Esophagus muscularis mucosa (tissue), 4 donors: ENCODE data around the gene SGSM2. TPM values are rescaled to one million over a fixed set of nuclear protein-coding genes. Genes with fewer than 3 reads are reported as not detected.
"Not testable (repeated sequence)": the region's sequence is repeated elsewhere in the genome, so short reads cannot be mapped to it uniquely, and the experiment has no call there.

ENCODE experiments used
- DNase-seq: peaks from one replicate; pipeline ENCODE4 v3.0.0-alpha.2; 2017; ENCODE audit errors: extremely low spot score
- H3K27ac ChIP-seq, 4 donors: fragments of 200-600 bp; sonication (generic); replicated peaks in 1 of 4; 1 replicate in 3 of 4; 2 replicates in 1 of 4; pipeline ENCODE4 v1.5.1; 2016 to 2019; ENCODE audit warnings: mild to moderate bottlenecking in 1 of 4
- H3K27me3 ChIP-seq, 4 donors: fragments of 200-600 bp; sonication (generic); one replicate each; pipeline versions ENCODE4 v1.5.1 to v1.6.0; 2016 to 2019
- H3K36me3 ChIP-seq, 4 donors: fragments of 200-600 bp; sonication (generic); one replicate each; pipeline ENCODE4 v1.5.1; 2016 to 2019
- H3K4me1 ChIP-seq, 4 donors: fragments of 200-600 bp; sonication (generic); one replicate each; pipeline ENCODE4 v1.5.1; 2016 to 2019
- H3K4me3 ChIP-seq, 4 donors: fragments of 200-600 bp; sonication (generic); 1 replicate in 2 of 4; 2 replicates in 2 of 4; pipeline ENCODE4 v1.5.1; 2016 to 2019; ENCODE audit warnings: mild to moderate bottlenecking in 4 of 4, moderate library complexity in 1 of 4
- H3K9me3 ChIP-seq, 4 donors: fragments of 200-600 bp; sonication (generic); 1 replicate in 3 of 4; 2 replicates in 1 of 4; pipeline ENCODE4 v1.5.1; 2016 to 2019
- CTCF ChIP-seq, 3 experiments: fragments of 200-600 bp in 2 of 3; fragments of 450-650 bp in 1 of 3; sonication (generic) in 2 of 3; IDR thresholded peaks; one replicate each; pipeline ENCODE4 v1.5.1; 2017 to 2019; ENCODE audit warnings: antibody characterized with exemption in 3 of 3, mild to moderate bottlenecking in 2 of 3, moderate library complexity in 1 of 3
- EP300 ChIP-seq: sonication (generic); formaldehyde crosslinking; IDR thresholded peaks from one replicate; pipeline ENCODE4 v1.6.1; 2017; ENCODE audit warnings: antibody characterized with exemption
- POLR2A ChIP-seq: fragments of 450-650 bp; IDR thresholded peaks from one replicate; pipeline ENCODE4 v1.6.1; 2017; ENCODE audit warnings: antibody characterized with exemption, moderate library complexity, mild to moderate bottlenecking, low read depth
- POLR2AphosphoS5 ChIP-seq, 2 donors: sonication (generic); formaldehyde crosslinking; IDR thresholded peaks; one replicate each; pipeline ENCODE4 v1.6.1; 2017; ENCODE audit warnings: antibody characterized with exemption in 2 of 2
- WGBS: methylation state at CpG from one replicate; pipeline ENCODE4 v1.1.5; 2018; 5-methylcytosine and 5-hydroxymethylcytosine counted together
- intact Hi-C: fragments of 100-400 bp; cut with DNase I; formaldehyde crosslinking; loops from one replicate; pipeline ENCODE4 v1.15.1; 2023
- total RNA-seq, 4 donors: library from RNA; depleted of rRNA; stranded (reverse); fragments of >200 nt; gene quantifications; one replicate each; pipeline versions ENCODE4 v1.1.0 to v1.2.1, GENCODE V29; 2016

SGSM2 gene
- total RNA-seq, 4 donors from 2014 or later = 32.0 to 72.2 (median 37.8) TPM

- intact Hi-C loops = no loop called here
- H3K4me1 ChIP-seq = peaks cover 10 to 35% (median 31%) of the 10 kb centered on the region in 4 donors
- peak within 1 kb of the TSS; percentile 89 to 94 (median 92) for H3K4me3 ChIP-seq
- H3K27me3 ChIP-seq = no peaks in the 10 kb centered on the region
- peaks cover 0 to 26% (median 18%) of the 10 kb centered on the region in 4 donors for H3K36me3 ChIP-seq
- H3K9me3 ChIP-seq = no peaks in the 10 kb centered on the region
- 0% methylated on average over 13 of the region's 108 CpGs for whole genome bisulfite sequencing
- peak within 1 kb of the TSS; percentile 87 to 96 (median 92) for H3K27ac ChIP-seq
- TF ChIP-seq POLR2AphosphoS5 (IDR thresholded peaks at IDR 0.05) = peak; percentile 68 to 82
- TF ChIP-seq POLR2A = no peak
- peak in 1 of 3 experiments; percentile 24 for TF ChIP-seq CTCF (IDR thresholded peaks at IDR 0.05)
- peak; percentile 96 for DNase-seq
Observed at GRCh38 chr17:2303204-2304188, 33.8 kb upstream of the SGSM2 start, which contains the start of the genes SMG6 and SRR. TSS of gene SMG6 (minus strand) at chr17:2303785. CDS start at chr17:2303720, 65 bp downstream. TSS of gene SRR (plus strand) at chr17:2303950. CDS start at chr17:2315561, 11,611 bp downstream.

- no peak overlapping the region for H3K4me3 ChIP-seq
- WGBS = 91% methylated on average over 4 of the region's 4 CpGs
- H3K27me3 ChIP-seq = no peaks in the 10 kb centered on the region
- H3K9me3 ChIP-seq = no peaks in the 10 kb centered on the region
- no peak for TF ChIP-seq EP300
- TF ChIP-seq CTCF (IDR thresholded peaks at IDR 0.05) = no peak
- no peak for TF ChIP-seq POLR2A
- no peak for TF ChIP-seq POLR2AphosphoS5 (IDR thresholded peaks at IDR 0.05)
- no peak for DNase-seq
- H3K4me1 ChIP-seq = peaks cover 10 to 35% (median 31%) of the 10 kb centered on the region in 4 donors
- no peak overlapping the region for H3K27ac ChIP-seq
- peaks cover 0 to 12% (median 6%) of the 10 kb centered on the region in 4 donors for H3K36me3 ChIP-seq
- intact Hi-C loops = no loop called here
Observed at GRCh38 chr17:2304931-2305330, 32.4 kb upstream of the SGSM2 start.

GRCh38 chr17:2309338-2310154, 27.8 kb upstream of the SGSM2 start:
- H3K9me3 ChIP-seq = no peaks in the 10 kb centered on the region
- intact Hi-C loops = no loop called here
- no peak for TF ChIP-seq CTCF (IDR thresholded peaks at IDR 0.05)
- no peak for TF ChIP-seq POLR2A
- no peak for TF ChIP-seq EP300
- TF ChIP-seq POLR2AphosphoS5 (IDR thresholded peaks at IDR 0.05) = no peak
- no peak overlapping the region for H3K27ac ChIP-seq
- peaks cover 0 to 3% (median 0%) of the 10 kb centered on the region in 4 donors for H3K36me3 ChIP-seq
- H3K4me1 ChIP-seq = peaks cover 0 to 4% (median under 1%) of the 10 kb centered on the region in 4 donors
- H3K4me3 ChIP-seq = no peak overlapping the region
- DNase-seq = no peak
- WGBS = 65% methylated on average over 6 of the region's 6 CpGs
- no peaks in the 10 kb centered on the region for H3K27me3 ChIP-seq

- Histone ChIP-seq H3K4me3 (no peak overlapping the region), H3K27me3 (no peaks in the 10 kb centered on the region), H3K27ac (no peak overlapping the region), H3K36me3 (peaks cover 0 to 2% (median under 1%) of the 10 kb centered on the region in 4 donors), H3K9me3 (no peaks in the 10 kb centered on the region), H3K4me1 (no peaks in the 10 kb centered on the region)
- TF ChIP-seq POLR2AphosphoS5 (IDR thresholded peaks at IDR 0.05) = no peak
- no peak for TF ChIP-seq CTCF (IDR thresholded peaks at IDR 0.05)
- no peak for TF ChIP-seq EP300
- TF ChIP-seq POLR2A = no peak
- DNase-seq = no peak
- intact Hi-C loops = no loop called here
- WGBS = 91% methylated on average over 5 of the region's 5 CpGs
Observed at GRCh38 chr17:2312736-2313135, 24.6 kb upstream of the SGSM2 start.

GRCh38 chr17:2316916-2317205, 20.4 kb upstream of the SGSM2 start:
- H3K36me3 ChIP-seq = peaks cover 0 to 38% (median 28%) of the 10 kb centered on the region in 4 donors
- H3K27ac ChIP-seq, intact Hi-C loops, H3K9me3 ChIP-seq, H3K27me3 ChIP-seq, H3K4me3 ChIP-seq, H3K4me1 ChIP-seq, DNase-seq: not testable (repeated sequence)
- 86% methylated on average over 7 of the region's 7 CpGs for WGBS
